GM23338 (cell line): ENCODE results near the gene CHIC2. TPM values are rescaled to one million over a fixed set of nuclear protein-coding genes. Genes with fewer than 3 reads are reported as not detected.

Experiments
- ATAC-seq: fragments of 200-7000 bp; cut with Tn5 transposase; 3 replicates; pipeline ENCODE4 v1.9.1; 2020
- DNase-seq: peaks from one replicate; pipeline ENCODE4 v3.0.0-alpha.2; 2015; ENCODE audit warnings: low spot score
- H2AFZ ChIP-seq: fragments of 200-600 bp; sonication (generic); 2 replicates; pipeline ENCODE4 v1.8.0; 2016; ENCODE audit warnings: antibody characterized with exemption, mild to moderate bottlenecking, moderate library complexity
- H3F3A ChIP-seq: fragments of 200-600 bp; sonication (generic); replicated peaks from 2 replicates; pipeline ENCODE4 v1.8.0; 2017; ENCODE audit warnings: antibody characterized with exemption, mixed run types, low read depth
- H3K27ac ChIP-seq: fragments of 200-600 bp; sonication (generic); 2 replicates; pipeline ENCODE4 v1.6.1; 2016; ENCODE audit warnings: low read depth
- H3K27me3 ChIP-seq: fragments of 200-600 bp; sonication (generic); 2 replicates; pipeline ENCODE4 v1.8.0; 2016; ENCODE audit warnings: mild to moderate bottlenecking, mixed run types, moderate library complexity; ENCODE audit not compliant: insufficient read depth
- H3K36me3 ChIP-seq: fragments of 200-600 bp; sonication (generic); 2 replicates; pipeline ENCODE4 v1.8.0; 2016; ENCODE audit warnings: mild to moderate bottlenecking; ENCODE audit not compliant: insufficient read depth
- H3K4me1 ChIP-seq: fragments of 200-600 bp; sonication (generic); 2 replicates; pipeline ENCODE4 v1.8.0; 2016; ENCODE audit warnings: mild to moderate bottlenecking, moderate library complexity; ENCODE audit not compliant: insufficient read depth
- H3K4me2 ChIP-seq: fragments of 200-600 bp; sonication (generic); 2 replicates; pipeline ENCODE4 v1.7.1; 2017; ENCODE audit warnings: mixed run types
- H3K4me3 ChIP-seq: fragments of 200-600 bp; sonication (generic); 2 replicates; pipeline ENCODE4 v1.6.1; 2016; ENCODE audit warnings: mixed run types
- H3K79me2 ChIP-seq: fragments of 200-600 bp; sonication (generic); replicated peaks from 2 replicates; pipeline ENCODE4 v1.8.0; 2017; ENCODE audit warnings: mild to moderate bottlenecking; ENCODE audit not compliant: insufficient read depth
- H3K9me2 ChIP-seq: fragments of 200-600 bp; sonication (generic); 2 replicates; pipeline ENCODE4 v1.8.0; 2017; ENCODE audit not compliant: insufficient read depth
- H4K20me1 ChIP-seq: fragments of 200-600 bp; sonication (generic); replicated peaks from 2 replicates; pipeline ENCODE4 v1.8.0; 2017; ENCODE audit warnings: mild to moderate bottlenecking; ENCODE audit not compliant: insufficient read depth
- H3K27ac Mint-ChIP-seq: 2 replicates; pipeline ENCODE4 v1.8.0; 2020; ENCODE audit warnings: inconsistent platforms, mild to moderate bottlenecking, moderate library complexity, mixed read lengths
- H3K27me3 Mint-ChIP-seq: 3 replicates; pipeline ENCODE4 v1.8.0; 2022; ENCODE audit warnings: low read depth, mild to moderate bottlenecking, moderate library complexity, mixed read lengths, inconsistent platforms; ENCODE audit not compliant: insufficient read depth, poor library complexity
- H3K36me3 Mint-ChIP-seq: 3 replicates; pipeline ENCODE4 v1.8.0; 2021; ENCODE audit warnings: low read depth, mild to moderate bottlenecking, inconsistent platforms, moderate library complexity, mixed read lengths
- H3K4me1 Mint-ChIP-seq: 3 replicates; pipeline ENCODE4 v1.8.0; 2020; ENCODE audit warnings: mild to moderate bottlenecking, inconsistent platforms, mixed read lengths
- H3K4me3 Mint-ChIP-seq: 3 replicates; pipeline ENCODE4 v1.8.0; 2021; ENCODE audit warnings: moderate library complexity, mild to moderate bottlenecking, inconsistent platforms, mixed read lengths
- H3K9me3 Mint-ChIP-seq: 3 replicates; pipeline ENCODE4 v1.8.0; 2020; ENCODE audit warnings: moderate library complexity, mild to moderate bottlenecking, inconsistent platforms, mixed read lengths
- CREB1 ChIP-seq: fragments of 250-450 bp; sonication (Bioruptor Pico); IDR thresholded peaks from 2 replicates; pipeline ENCODE4 v1.5.0; 2020; ENCODE audit warnings: low read depth, mild to moderate bottlenecking, moderate library complexity
- ETS1 ChIP-seq: IDR thresholded peaks from 2 replicates; pipeline ENCODE4 v1.6.1; 2016; ENCODE audit warnings: antibody characterized with exemption
- EZH2 ChIP-seq: fragments of 200-600 bp; sonication (generic); IDR thresholded peaks from one replicate; pipeline ENCODE4 v1.8.0; 2017; ENCODE audit warnings: antibody characterized with exemption, mild to moderate bottlenecking, low read depth; ENCODE audit not compliant: unreplicated experiment
- EZH2phosphoT487 ChIP-seq: fragments of 200-600 bp; sonication (generic); IDR thresholded peaks from one replicate; pipeline ENCODE4 v1.8.1; 2018; ENCODE audit warnings: antibody characterized with exemption; ENCODE audit not compliant: unreplicated experiment
- JUNB ChIP-seq: IDR thresholded peaks from one replicate; pipeline ENCODE4 v1.6.1; 2016; ENCODE audit warnings: antibody characterized with exemption; ENCODE audit not compliant: unreplicated experiment
- NANOG ChIP-seq: IDR thresholded peaks from 2 replicates; pipeline ENCODE4 v1.6.1; 2016; ENCODE audit warnings: antibody characterized with exemption, borderline replicate concordance
- REST ChIP-seq: IDR thresholded peaks from one replicate; pipeline ENCODE4 v1.6.1; 2018; ENCODE audit warnings: antibody characterized with exemption; ENCODE audit not compliant: unreplicated experiment
- STAT1 ChIP-seq: IDR thresholded peaks from one replicate; pipeline ENCODE4 v1.6.1; 2016; ENCODE audit warnings: antibody characterized with exemption; ENCODE audit not compliant: unreplicated experiment
- ZNF462 ChIP-seq: fragments of 250-450 bp; sonication (Bioruptor Pico); IDR thresholded peaks from 2 replicates; pipeline ENCODE4 v1.5.0; 2020; ENCODE audit warnings: mild to moderate bottlenecking, moderate library complexity
- polyA plus RNA-seq: library from polyadenylated mRNA; unstranded; fragments of >200 nt; fragmentation: Nextera tagmentation; extraction: Ambion mirVana; gene quantifications from 2 replicates; pipeline ENCODE4 v1.2.1, GENCODE V29; 2016
- total RNA-seq: library from RNA; depleted of rRNA; stranded (reverse); fragments of >200 nt; shearing (Covaris generic); gene quantifications from 2 replicates; pipeline ENCODE4 v1.2.3, GENCODE V29; 2014
- TF ChIP-seq, protein P1 (sequence below), 2 experiments: fragments of 200-600 bp in 1 of 2; sonication (generic) in 1 of 2; conservative IDR thresholded peaks; 2 replicates each; pipeline versions ENCODE4 v1.5.1 to v1.6.1; 2016 to 2017; ENCODE audit warnings: antibody characterized with exemption in 2 of 2, low read depth in 2 of 2, mild to moderate bottlenecking in 2 of 2, moderate library complexity in 1 of 2

The CHIC2 gene
- total and polyA plus RNA-seq, 2 experiments from 2014 or later = 17.2 to 18.3 TPM

DNA sequence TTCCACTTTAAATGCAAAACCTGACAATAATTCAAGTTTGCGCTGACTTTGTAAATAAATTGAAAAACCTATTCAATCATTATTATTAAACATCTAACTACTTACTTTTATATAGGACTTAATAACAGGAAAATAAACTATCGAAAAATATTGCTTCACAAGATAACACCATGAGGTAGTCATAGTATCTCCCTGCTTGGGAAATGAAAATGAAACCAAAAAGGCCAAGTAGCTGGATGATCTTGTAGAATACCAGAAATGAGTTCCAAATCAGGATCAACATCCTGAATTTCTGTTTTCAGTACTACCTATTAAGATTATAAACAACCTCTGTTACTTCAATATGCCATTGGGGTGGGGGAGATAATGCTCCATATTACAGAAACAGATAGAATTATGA is 58.9 kb downstream of the CHIC2 start:
- no peak for DNase-seq
- Histone ChIP-seq H3K79me2 (no peaks in the 10 kb centered on the region), H3K4me1 (peaks cover 26% of the 10 kb centered on the region), H2AFZ (no peak overlapping the region), H3K27me3 (no peaks in the 10 kb centered on the region), H3K4me2 (no peak overlapping the region), H3K9me2 (no peaks in the 10 kb centered on the region), H3K36me3 (no peaks in the 10 kb centered on the region), H3F3A (no peaks in the 10 kb centered on the region), H3K4me3 (no peak overlapping the region), H3K27ac (no peak overlapping the region), H4K20me1 (no peaks in the 10 kb centered on the region)
- H3K9me3 Mint-ChIP-seq = no peaks in the 10 kb centered on the region
- TF ChIP-seq REST = no peak
- H3K27me3 Mint-ChIP-seq = no peaks in the 10 kb centered on the region
- H3K4me1 Mint-ChIP-seq = peaks cover 22% of the 10 kb centered on the region
- H3K36me3 Mint-ChIP-seq = no peaks in the 10 kb centered on the region; the same call in 1 of the 3 replicates
- H3K27ac Mint-ChIP-seq = no peak overlapping the region
- no peak overlapping the region for H3K4me3 Mint-ChIP-seq
- ATAC-seq = no peak

DNA sequence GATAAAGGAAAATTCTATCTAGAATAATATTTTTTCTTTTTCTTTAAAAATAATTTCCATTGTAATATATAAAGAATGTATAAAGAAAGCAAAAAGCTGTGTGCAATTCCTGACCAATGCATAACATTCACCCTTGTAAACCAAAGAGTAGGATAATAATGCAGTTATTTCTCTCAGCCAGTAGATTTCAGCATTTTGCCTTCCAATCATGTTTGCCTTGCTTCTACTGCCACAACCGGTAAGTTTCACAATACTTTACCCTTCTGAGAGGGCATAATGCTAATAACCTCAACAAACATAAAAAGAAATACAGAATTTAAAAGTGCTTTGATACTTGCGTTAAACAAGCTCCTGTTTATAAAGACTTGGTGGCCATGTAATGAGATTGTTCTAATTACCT is 59.9 kb downstream of the CHIC2 start:
- Mint-ChIP-seq H3K9me3 (no peaks in the 10 kb centered on the region), H3K4me1 (peaks cover 15% of the 10 kb centered on the region), H3K36me3 (no peaks in the 10 kb centered on the region; the same call in 1 of the 3 replicates), H3K4me3 (no peak overlapping the region), H3K27me3 (no peaks in the 10 kb centered on the region), H3K27ac (no peak overlapping the region)
- no peaks in the 10 kb centered on the region for H3F3A ChIP-seq
- H3K4me3 ChIP-seq = no peak overlapping the region
- no peak overlapping the region for H3K4me2 ChIP-seq
- H3K36me3 ChIP-seq = no peaks in the 10 kb centered on the region
- peaks cover 18% of the 10 kb centered on the region for H3K4me1 ChIP-seq
- H3K9me2 ChIP-seq = no peaks in the 10 kb centered on the region
- H3K79me2 ChIP-seq = no peaks in the 10 kb centered on the region
- DNase-seq = no peak
- no peak for ATAC-seq
- H3K27ac ChIP-seq = no peak overlapping the region
- no peaks in the 10 kb centered on the region for H4K20me1 ChIP-seq
- no peak overlapping the region for H2AFZ ChIP-seq
- no peaks in the 10 kb centered on the region for H3K27me3 ChIP-seq
- TF ChIP-seq ETS1 (no peak), EZH2 (no peak), STAT1 (no peak), EZH2phosphoT487 (no peak), JUNB (no peak), ZNF462 (CRISPR knock-in tag) (no peak), CREB1 (CRISPR knock-in tag) (no peak), NANOG (no peak)
- TF ChIP-seq, protein P1, sequence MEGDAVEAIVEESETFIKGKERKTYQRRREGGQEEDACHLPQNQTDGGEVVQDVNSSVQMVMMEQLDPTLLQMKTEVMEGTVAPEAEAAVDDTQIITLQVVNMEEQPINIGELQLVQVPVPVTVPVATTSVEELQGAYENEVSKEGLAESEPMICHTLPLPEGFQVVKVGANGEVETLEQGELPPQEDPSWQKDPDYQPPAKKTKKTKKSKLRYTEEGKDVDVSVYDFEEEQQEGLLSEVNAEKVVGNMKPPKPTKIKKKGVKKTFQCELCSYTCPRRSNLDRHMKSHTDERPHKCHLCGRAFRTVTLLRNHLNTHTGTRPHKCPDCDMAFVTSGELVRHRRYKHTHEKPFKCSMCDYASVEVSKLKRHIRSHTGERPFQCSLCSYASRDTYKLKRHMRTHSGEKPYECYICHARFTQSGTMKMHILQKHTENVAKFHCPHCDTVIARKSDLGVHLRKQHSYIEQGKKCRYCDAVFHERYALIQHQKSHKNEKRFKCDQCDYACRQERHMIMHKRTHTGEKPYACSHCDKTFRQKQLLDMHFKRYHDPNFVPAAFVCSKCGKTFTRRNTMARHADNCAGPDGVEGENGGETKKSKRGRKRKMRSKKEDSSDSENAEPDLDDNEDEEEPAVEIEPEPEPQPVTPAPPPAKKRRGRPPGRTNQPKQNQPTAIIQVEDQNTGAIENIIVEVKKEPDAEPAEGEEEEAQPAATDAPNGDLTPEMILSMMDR (conservative IDR thresholded peaks at IDR 0.05; ENCODE audit: low read depth in 2 of 2) = no peak
